Mesodermal cell (in vitro differentiated cells): Measurements from ENCODE around the gene SERPINE1.
"Not testable (repeated sequence)": the region's sequence is repeated elsewhere in the genome, so short reads cannot be mapped to it uniquely, and the experiment has no call there.

Experiments used
- H3K27ac ChIP-seq: 2 replicates; pipeline ENCODE4 v1.7.0; 2013; ENCODE audit warnings: mild to moderate bottlenecking, low read depth, low read length, moderate library complexity; ENCODE audit not compliant: severe bottlenecking
- H3K36me3 ChIP-seq: 2 replicates; pipeline ENCODE4 v1.7.1; 2013; ENCODE audit warnings: mild to moderate bottlenecking, low read length, moderate library complexity; ENCODE audit not compliant: control insufficient read depth, insufficient read depth
- H3K4me1 ChIP-seq: one replicate; pipeline ENCODE4 v1.7.1; 2013; ENCODE audit warnings: mild to moderate bottlenecking, low read length; ENCODE audit not compliant: insufficient read depth, control insufficient read depth, poor library complexity, severe bottlenecking
- H3K4me3 ChIP-seq: 2 replicates; pipeline ENCODE4 v1.7.0; 2013; ENCODE audit warnings: low read length, control low read depth, mild to moderate bottlenecking; ENCODE audit not compliant: insufficient read depth, poor library complexity, severe bottlenecking; ENCODE audit errors: extremely low read depth
- H3K9me3 ChIP-seq: 2 replicates; pipeline ENCODE4 v1.7.1; 2013; ENCODE audit warnings: mild to moderate bottlenecking, low read length, moderate library complexity; ENCODE audit not compliant: control insufficient read depth
- whole genome bisulfite sequencing, 2 experiments: methylation state at CpG; one replicate each; pipeline ENCODE4 v1.1.5; 2013; ENCODE audit warnings: missing lambda C conversion rate in 2 of 2; ENCODE audit not compliant: insufficient coverage in 2 of 2; 5-methylcytosine and 5-hydroxymethylcytosine counted together

SERPINE1 gene

DNA sequence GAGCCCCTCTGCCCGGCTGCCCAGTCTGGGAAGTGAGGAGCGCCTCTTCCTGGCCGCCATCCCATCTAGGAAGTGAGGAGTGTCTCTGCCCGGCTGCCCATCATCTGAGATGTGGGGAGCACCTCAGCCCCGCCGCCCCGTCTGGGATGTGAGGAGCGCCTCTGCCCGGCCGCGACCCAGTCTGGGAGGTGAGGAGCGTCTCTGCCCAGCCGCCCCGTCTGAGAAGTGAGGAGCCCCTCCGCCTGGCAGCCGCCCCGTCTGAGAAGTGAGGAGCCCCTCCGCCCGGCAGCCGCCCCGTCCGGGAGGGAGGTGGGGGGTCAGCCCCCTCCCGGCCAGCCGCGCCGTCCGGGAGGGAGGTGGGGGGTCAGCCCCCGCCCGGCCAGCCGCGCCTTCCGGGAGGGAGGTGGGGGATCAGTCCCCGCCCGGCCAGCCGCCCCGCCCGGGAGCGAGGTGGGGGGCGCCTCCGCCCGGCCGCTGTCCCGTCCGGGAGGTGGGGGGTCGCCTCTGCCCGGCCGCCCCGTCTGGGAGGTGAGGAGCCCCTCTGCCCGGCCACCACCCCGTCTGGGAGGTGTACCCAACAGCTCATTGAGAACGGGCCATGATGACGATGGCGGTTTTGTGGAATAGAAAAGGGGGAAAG, 34.5 kb upstream of the SERPINE1 start:
- H3K4me1 ChIP-seq, H3K4me3 ChIP-seq, H3K27ac ChIP-seq, H3K9me3 ChIP-seq: not testable (repeated sequence)
- 95 to 96% methylated on average over 7 to 27 of the region's 53 CpGs for WGBS, 2 experiments
- peaks cover 34% of the 10 kb centered on the region for H3K36me3 ChIP-seq

DNA sequence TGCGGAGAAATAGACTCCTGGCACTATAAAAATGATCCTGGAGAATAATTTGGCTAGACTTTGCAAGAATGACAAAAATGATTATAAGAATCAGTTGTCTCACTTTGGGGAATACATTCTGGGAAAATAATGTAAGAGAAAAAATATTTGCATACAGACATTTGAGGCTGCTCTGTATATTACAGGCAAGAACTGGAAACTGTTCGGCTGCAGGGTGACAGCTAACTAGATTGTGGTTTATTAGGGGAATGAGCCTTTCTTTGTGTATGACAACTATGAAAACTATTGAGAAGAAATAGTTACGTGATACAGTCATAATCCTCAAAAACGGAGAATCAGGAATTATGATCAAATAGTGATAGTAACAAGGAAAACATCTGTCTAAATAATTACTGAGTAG, 33.0 kb upstream of the SERPINE1 start:
- 94 to 96% methylated on average over 3 to 4 of the region's 4 CpGs for WGBS, 2 experiments

DNA sequence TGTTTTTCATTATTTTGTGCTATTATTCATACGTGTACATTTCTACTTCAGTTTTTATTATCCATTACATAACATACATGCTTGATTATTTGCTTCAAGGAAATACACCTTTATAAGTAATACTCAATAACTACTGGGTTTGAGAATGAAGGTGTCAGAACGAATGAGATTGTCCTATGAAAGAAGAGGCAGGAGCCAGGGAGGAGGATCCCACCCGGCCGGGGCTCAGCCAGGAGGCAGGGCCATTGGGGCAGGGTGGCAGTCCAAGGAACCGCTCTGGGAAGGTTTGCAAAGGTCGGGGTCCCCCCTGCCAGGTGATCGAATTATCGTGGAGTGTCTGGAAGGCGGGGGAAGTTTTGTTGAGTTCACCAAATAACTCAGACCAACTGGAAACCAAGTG, 32.5 kb upstream of the SERPINE1 start:
- peaks cover 14% of the 10 kb centered on the region for H3K36me3 ChIP-seq
- peaks cover 10% of the 10 kb centered on the region for H3K4me1 ChIP-seq
- H3K27ac ChIP-seq: no peak overlapping the region
- 65 to 74% methylated on average over 3 to 8 of the region's 9 CpGs for WGBS, 2 experiments
- no peak overlapping the region for H3K4me3 ChIP-seq
- H3K9me3 ChIP-seq: no peaks in the 10 kb centered on the region

More for the DNA sequence above, 33.0 kb upstream of the SERPINE1 start:
- peaks cover 6% of the 10 kb centered on the region for H3K4me1 ChIP-seq
- no peak overlapping the region for H3K27ac ChIP-seq
- H3K36me3 ChIP-seq: peaks cover 19% of the 10 kb centered on the region
- no peaks in the 10 kb centered on the region for H3K9me3 ChIP-seq
- no peak overlapping the region for H3K4me3 ChIP-seq

DNA sequence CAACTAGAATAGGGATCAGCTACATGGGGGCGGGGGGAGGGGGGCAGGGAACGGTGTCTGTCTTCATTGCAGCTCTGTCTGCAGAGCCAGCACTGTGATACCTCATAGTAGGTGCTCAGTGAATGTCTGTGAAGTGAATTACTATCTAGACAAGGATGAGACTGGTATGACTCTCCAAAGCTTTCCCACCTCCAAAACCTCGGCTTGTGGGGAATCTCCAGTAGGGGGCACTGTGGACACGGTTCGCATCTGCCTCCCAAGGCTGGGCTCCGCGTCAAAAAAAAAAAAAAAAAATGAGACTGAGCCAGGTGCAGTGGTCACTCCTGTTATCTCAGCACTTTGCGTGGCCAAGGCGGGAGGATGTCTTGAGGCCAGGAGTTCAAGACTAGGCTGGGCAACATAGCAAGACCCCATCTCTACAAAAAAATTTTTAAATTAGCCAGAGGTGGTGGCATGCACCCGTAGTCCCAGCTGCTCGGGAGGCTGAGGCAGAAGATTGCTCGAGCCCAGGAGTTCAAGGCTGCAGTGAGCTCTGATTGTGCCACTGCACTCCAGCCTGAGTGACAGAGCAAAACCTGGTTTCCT, 32.0 kb upstream of the SERPINE1 start:
- WGBS, 2 experiments: 58 to 67% methylated on average over 10 to 12 of the region's 12 CpGs
- Histone ChIP-seq H3K4me3 (no peak overlapping the region), H3K4me1 (peaks cover 14% of the 10 kb centered on the region), H3K36me3 (peaks cover 9% of the 10 kb centered on the region), H3K9me3 (no peaks in the 10 kb centered on the region), H3K27ac (no peak overlapping the region)

DNA sequence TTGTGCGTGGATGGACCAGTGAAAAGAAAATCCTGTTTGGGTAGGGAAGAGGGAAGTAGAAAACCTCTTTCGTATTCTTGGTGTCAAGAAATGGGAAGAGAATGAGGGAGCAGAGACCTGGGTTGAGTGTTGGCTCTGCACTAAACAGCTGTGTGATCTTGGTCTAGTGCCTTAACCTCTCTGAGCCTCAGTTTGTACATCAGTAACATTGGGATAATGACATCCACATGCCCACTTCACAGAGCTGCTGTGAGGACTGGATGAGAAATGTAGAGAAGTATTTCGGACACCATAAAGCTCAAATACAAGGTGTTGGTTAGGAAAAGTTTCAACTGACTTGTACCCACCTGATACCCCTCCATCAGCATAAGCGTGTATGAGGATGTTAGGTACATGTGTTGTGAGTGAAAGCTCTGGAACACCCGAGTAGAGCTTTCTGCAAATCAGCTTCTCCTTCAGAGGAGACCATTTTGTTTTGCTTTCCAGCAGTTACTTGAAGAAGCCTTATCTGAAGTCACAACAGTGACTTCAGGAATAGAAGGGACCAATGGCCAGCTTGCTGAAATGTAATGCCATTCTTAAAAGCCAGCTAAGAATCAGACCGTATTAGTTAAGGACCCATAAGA, 30.5 kb upstream of the SERPINE1 start:
- Histone ChIP-seq H3K4me3 (no peak overlapping the region), H3K4me1 (peaks cover 21% of the 10 kb centered on the region), H3K27ac (no peak overlapping the region), H3K9me3 (no peaks in the 10 kb centered on the region), H3K36me3 (no peaks in the 10 kb centered on the region)
- WGBS, 2 experiments: 83 to 88% methylated on average over 3 to 4 of the region's 6 CpGs

DNA sequence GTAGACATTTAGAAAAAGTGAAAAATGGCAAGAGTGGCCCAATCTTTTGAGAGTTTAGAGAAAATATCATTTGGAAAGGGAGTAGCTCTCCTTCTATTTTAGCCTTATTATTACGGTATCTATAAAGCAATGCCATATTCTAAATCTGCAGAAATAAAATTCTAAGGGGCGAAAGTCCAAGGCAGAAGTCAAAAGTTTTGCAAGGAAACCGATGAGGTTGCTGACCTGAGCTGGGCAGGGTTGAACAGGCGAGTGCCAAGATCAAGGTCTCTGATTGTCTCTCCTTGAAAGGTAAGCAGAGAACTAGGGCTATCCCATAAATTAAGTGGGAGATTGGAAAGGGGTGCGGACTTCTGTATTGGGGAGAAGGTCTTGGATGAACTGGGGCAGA, 30.0 kb upstream of the SERPINE1 start:
- Histone ChIP-seq H3K9me3 (no peaks in the 10 kb centered on the region), H3K27ac (no peak overlapping the region), H3K4me1 (peaks cover 23% of the 10 kb centered on the region), H3K4me3 (no peak overlapping the region), H3K36me3 (no peaks in the 10 kb centered on the region)
- 95 to 98% methylated on average over 4 of the region's 5 CpGs for WGBS, 2 experiments

DNA sequence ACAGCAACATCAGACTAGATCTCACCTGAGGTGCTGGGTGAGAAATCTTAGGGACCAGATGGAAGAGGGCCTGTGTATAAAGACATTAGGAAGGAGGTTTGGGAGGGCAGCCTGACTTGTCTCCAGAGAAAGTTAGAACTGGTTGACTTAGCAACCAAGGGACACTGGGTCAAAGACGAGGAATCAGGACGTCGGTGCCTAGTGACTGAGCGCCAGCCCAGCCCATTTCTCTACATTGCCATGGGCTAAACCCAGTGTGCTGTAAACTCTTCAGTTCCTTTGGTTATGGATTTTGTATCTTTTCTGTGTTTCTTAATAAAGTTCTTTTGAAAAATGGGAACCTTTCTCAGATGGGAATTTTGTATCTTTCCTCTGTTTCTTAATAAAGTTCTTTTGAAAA, 29.3 kb upstream of the SERPINE1 start:
- Histone ChIP-seq H3K27ac (no peak overlapping the region), H3K9me3 (no peaks in the 10 kb centered on the region), H3K4me1 (peaks cover 24% of the 10 kb centered on the region), H3K36me3 (no peaks in the 10 kb centered on the region), H3K4me3 (no peak overlapping the region)
- WGBS, 2 experiments: 88 to 94% methylated on average over 4 of the region's 4 CpGs

DNA sequence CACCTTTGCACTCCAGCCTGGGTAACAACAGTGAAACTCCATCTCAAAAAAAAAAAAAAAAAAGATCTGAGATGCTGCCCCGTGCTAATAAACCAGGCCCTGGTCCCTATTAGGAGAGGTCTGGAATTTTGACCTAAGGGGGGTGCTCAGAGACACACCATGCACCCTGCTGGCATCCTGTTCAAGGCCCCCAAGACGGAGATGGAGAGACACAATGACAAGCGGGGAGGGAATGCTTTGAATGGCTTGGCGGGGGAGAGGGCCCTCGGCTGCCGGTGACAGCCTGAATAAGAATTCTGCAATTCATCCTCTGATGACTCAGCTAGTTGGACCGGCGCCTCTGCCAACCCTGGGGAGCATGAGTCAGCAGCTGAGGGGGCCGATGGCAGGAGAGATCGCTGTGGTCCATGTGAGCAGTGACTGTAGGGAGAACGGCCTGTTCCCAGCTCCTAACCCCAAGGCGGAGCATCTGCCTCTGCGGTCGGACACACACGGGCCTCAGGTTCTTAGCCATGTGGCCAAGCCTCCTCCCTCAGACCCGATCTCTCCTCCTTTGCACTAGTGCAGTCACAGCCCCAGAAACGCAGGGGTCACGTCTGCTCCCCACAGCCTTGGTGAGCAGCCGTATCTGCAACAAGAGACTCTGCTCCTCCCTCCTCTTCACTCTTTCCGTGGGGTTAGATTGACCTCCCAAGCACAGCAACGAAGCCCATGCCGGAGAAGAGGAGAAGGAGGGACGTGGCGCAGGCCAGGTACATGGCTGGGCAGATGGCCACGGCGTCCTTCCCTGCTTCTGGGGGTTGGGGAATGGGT, 26.7 kb upstream of the SERPINE1 start:
- Histone ChIP-seq H3K36me3 (no peaks in the 10 kb centered on the region), H3K4me3 (no peak overlapping the region), H3K27ac (peak overlapping the region; percentile 96), H3K4me1 (peaks cover 25% of the 10 kb centered on the region), H3K9me3 (no peaks in the 10 kb centered on the region)
- WGBS, 2 experiments: 15 to 32% methylated on average over 19 to 24 of the region's 26 CpGs

DNA sequence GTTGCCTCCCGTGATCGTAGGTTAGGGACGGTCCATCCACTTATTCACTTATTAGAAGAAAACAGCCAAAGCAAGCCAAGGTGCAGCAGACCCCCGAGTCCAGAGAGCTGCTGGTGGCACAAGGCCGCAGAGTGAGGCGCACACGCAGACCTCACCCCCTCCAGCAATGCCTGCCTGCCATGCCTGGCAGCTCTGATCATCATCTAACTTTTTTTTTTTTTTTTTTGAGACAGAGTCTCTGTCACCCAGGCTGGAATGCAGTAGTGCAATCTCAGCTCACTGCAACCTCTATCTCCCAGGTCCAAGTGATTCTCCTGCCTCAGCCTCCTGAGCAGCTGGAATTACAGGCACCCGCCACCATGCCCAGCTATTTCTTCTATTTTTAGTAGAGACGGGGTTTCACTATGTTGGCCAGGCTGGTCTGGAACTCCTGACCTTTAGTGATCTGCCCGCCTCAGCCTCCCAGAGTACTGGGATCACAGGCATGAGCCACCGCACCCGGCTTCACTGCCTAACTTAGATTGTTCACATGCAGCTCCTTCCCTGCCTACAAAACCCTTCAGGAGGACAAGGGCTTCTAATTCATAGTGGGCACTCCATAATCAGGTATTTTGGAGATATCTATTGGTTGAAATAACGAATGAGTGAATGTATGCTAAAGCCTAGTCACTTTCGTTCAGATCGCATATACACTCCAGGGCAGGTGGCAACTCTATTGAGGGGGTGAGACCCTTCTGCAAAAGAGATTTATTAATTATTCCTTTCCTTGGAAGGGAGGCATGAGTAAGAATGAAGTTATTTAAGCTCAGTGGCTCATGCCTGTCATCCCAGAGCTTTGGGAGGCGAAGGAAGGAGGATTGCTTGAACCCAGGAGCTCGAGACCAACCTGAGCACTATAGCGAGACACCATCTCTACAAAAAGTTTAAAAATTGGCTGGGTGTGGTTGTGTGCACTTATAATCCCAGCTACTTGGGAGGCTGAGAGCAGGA, 25.8 kb upstream of the SERPINE1 start:
- Histone ChIP-seq H3K36me3 (no peaks in the 10 kb centered on the region), H3K4me3 (no peak overlapping the region), H3K27ac (peak overlapping the region; percentile 96), H3K4me1 (peaks cover 25% of the 10 kb centered on the region), H3K9me3 (no peaks in the 10 kb centered on the region)
- 88 to 90% methylated on average over 11 to 15 of the region's 18 CpGs for WGBS, 2 experiments

DNA sequence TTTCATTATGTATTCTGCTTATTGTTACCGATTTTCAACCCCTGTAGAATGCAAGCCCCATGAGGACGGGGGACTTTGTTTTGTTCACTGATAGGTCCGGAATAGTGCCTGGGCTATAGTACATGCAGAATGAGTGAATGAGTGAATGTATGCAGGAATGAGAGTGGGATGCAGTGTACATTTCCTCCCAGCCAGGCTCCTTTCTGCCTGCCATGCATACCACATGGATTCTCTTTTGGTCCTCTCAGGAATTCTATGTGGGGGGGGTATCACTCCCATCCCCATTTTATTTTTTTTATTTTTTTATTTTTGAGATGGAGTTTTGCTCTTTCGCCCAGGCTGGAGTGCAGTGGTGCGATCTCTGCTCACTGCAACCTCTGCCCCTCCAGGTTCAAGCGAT, 24.9 kb upstream of the SERPINE1 start:
- 88 to 99% methylated on average over 4 to 5 of the region's 6 CpGs for WGBS, 2 experiments
- Histone ChIP-seq H3K4me1 (peaks cover 25% of the 10 kb centered on the region), H3K27ac (no peak overlapping the region), H3K9me3 (no peaks in the 10 kb centered on the region), H3K4me3 (no peak overlapping the region), H3K36me3 (no peaks in the 10 kb centered on the region)
